CD14-positive monocyte (primary cell): ENCODE results near the gene PIEZO1. TPM values are rescaled to one million over a fixed set of nuclear protein-coding genes. Genes with fewer than 3 reads are reported as not detected.
A peak's percentile ranks its signal among the peaks of the same experiment; 100 is the strongest.

Experiments used
- DNase-seq, 3 donors: peaks; one replicate each; pipeline ENCODE4 v3.0.0-alpha.2; 2011 to 2022
- H2AFZ ChIP-seq: 2 replicates; pipeline ENCODE4 v1.6.0; 2012; ENCODE audit warnings: mild to moderate bottlenecking, low read depth, low read length, inconsistent platforms; ENCODE audit not compliant: insufficient read depth, poor library complexity, severe bottlenecking
- H3K27ac ChIP-seq, 2 donors: 1 replicate in 1 of 2; 2 replicates in 1 of 2; pipeline ENCODE4 v1.5.1; 2012 to 2013; ENCODE audit warnings: low read length in 2 of 2, control low read depth in 1 of 2, inconsistent platforms in 1 of 2, low read depth in 1 of 2, mild to moderate bottlenecking in 1 of 2
- H3K27me3 ChIP-seq, 2 donors: one replicate each; pipeline versions ENCODE4 v1.6.0 to v1.6.1; 2011 to 2013; ENCODE audit warnings: low read length in 2 of 2; ENCODE audit not compliant: control insufficient read depth in 2 of 2, insufficient read depth in 2 of 2
- H3K36me3 ChIP-seq, 2 donors: replicated peaks in 1 of 2; 1 replicate in 1 of 2; 2 replicates in 1 of 2; pipeline versions ENCODE4 v1.5.1 to v1.6.1; 2012 to 2013; ENCODE audit warnings: low read length in 2 of 2, control low read depth in 1 of 2, inconsistent platforms in 1 of 2, mild to moderate bottlenecking in 1 of 2; ENCODE audit not compliant: insufficient read depth in 2 of 2, control insufficient read depth in 1 of 2
- H3K4me1 ChIP-seq, 2 donors: 1 replicate in 1 of 2; 2 replicates in 1 of 2; pipeline versions ENCODE4 v1.5.1 to v1.6.1; 2012 to 2013; ENCODE audit warnings: low read length in 2 of 2, control low read depth in 1 of 2, inconsistent platforms in 1 of 2, mild to moderate bottlenecking in 1 of 2, moderate library complexity in 1 of 2; ENCODE audit not compliant: insufficient read depth in 2 of 2, control insufficient read depth in 1 of 2
- H3K4me2 ChIP-seq: replicated peaks from 2 replicates; pipeline ENCODE3; 2012; ENCODE audit warnings: low read length, moderate library complexity, mild to moderate bottlenecking; ENCODE audit not compliant: poor library complexity, severe bottlenecking; ENCODE audit errors: extremely low read depth
- H3K4me3 ChIP-seq, 3 experiments: fragments of 200-600 bp in 1 of 3; sonication (generic) in 1 of 3; replicated peaks in 1 of 3; 1 replicate in 2 of 3; 2 replicates in 1 of 3; pipeline ENCODE4 v1.5.1; 2011 to 2013; ENCODE audit warnings: low read length in 3 of 3, mild to moderate bottlenecking in 3 of 3, control low read depth in 2 of 3, low read depth in 2 of 3, inconsistent platforms in 1 of 3, moderate library complexity in 1 of 3
- H3K79me2 ChIP-seq: 2 replicates; pipeline ENCODE4 v1.6.0; 2012; ENCODE audit warnings: mild to moderate bottlenecking, control low read depth, inconsistent platforms, low read length, moderate library complexity; ENCODE audit not compliant: insufficient read depth
- H3K9ac ChIP-seq: 2 replicates; pipeline ENCODE4 v1.6.0; 2017; ENCODE audit warnings: low read length, mild to moderate bottlenecking; ENCODE audit not compliant: insufficient read depth, poor library complexity, severe bottlenecking
- H3K9me3 ChIP-seq, 2 donors: replicated peaks in 1 of 2; 1 replicate in 1 of 2; 2 replicates in 1 of 2; pipeline versions ENCODE4 v1.5.1 to v1.6.1; 2012 to 2013; ENCODE audit warnings: low read length in 2 of 2, control low read depth in 1 of 2; ENCODE audit not compliant: control insufficient read depth in 1 of 2, insufficient read depth in 1 of 2
- H4K20me1 ChIP-seq: 2 replicates; pipeline ENCODE4 v1.6.0; 2012; ENCODE audit warnings: mild to moderate bottlenecking, low read length, control low read depth, moderate library complexity; ENCODE audit not compliant: insufficient read depth
- H3K27ac Mint-ChIP-seq, 7 donors: one replicate each; pipeline ENCODE4 v1.8.0; 2020; ENCODE audit warnings: mild to moderate bottlenecking in 7 of 7, mixed read lengths in 7 of 7, moderate library complexity in 6 of 7, inconsistent platforms in 2 of 7
- H3K27me3 Mint-ChIP-seq, 3 donors: one replicate each; pipeline ENCODE4 v1.8.0; 2021 to 2022; ENCODE audit warnings: low read depth in 3 of 3, mild to moderate bottlenecking in 3 of 3, mixed read lengths in 3 of 3, moderate library complexity in 3 of 3, inconsistent platforms in 1 of 3
- H3K36me3 Mint-ChIP-seq, 2 donors: one replicate each; pipeline ENCODE4 v1.8.0; 2020; ENCODE audit warnings: mixed read lengths in 2 of 2, inconsistent platforms in 1 of 2, mild to moderate bottlenecking in 1 of 2
- H3K4me1 Mint-ChIP-seq: one replicate; pipeline ENCODE4 v1.8.0; 2020; ENCODE audit warnings: mild to moderate bottlenecking, mixed read lengths
- H3K4me3 Mint-ChIP-seq, 2 donors: one replicate each; pipeline ENCODE4 v1.8.0; 2020; ENCODE audit warnings: mild to moderate bottlenecking in 2 of 2, mixed read lengths in 2 of 2, moderate library complexity in 1 of 2
- H3K9me3 Mint-ChIP-seq, 7 donors: one replicate each; pipeline ENCODE4 v1.8.0; 2020 to 2022; ENCODE audit warnings: mixed read lengths in 7 of 7, mild to moderate bottlenecking in 6 of 7, moderate library complexity in 6 of 7, inconsistent platforms in 2 of 7
- CTCF ChIP-seq: fragments of 200-600 bp; IDR thresholded peaks from one replicate; pipeline ENCODE4 v1.8.0; 2022; ENCODE audit warnings: antibody characterized with exemption, mild to moderate bottlenecking
- WGBS: methylation state at CpG from one replicate; pipeline ENCODE4 v1.1.5; 2013; ENCODE audit warnings: missing lambda C conversion rate; ENCODE audit not compliant: insufficient coverage; 5-methylcytosine and 5-hydroxymethylcytosine counted together
- intact Hi-C, 2 donors: fragments of 100-400 bp; cut with micrococcal nuclease; formaldehyde crosslinking; loops; one replicate each; pipeline versions ENCODE4 v1.15.0 to v1.15.1; 2023
- polyA plus RNA-seq, 3 donors: library from polyadenylated mRNA; depleted of rRNA in 1 of 3; unstranded in 2 of 3; stranded (reverse) in 1 of 3; fragments of 300-500 nt in 2 of 3; fragments of >200 nt in 1 of 3; fragmentation: Illumina TruSeq in 2 of 3; gene quantifications; 1 replicate in 2 of 3; 2 replicates in 1 of 3; pipeline ENCODE4 v1.2.3, GENCODE V29; 2012 to 2021

The PIEZO1 gene
- polyA plus RNA-seq, 3 donors, result 10.2 to 405 (median 15.0) TPM

GRCh38 chr16:88726981-88727380 is 58.0 kb downstream of the PIEZO1 start:
- Histone ChIP-seq H3K79me2 (peaks cover 11% of the 10 kb centered on the region), H3K36me3 (peaks cover 83 to 87% of the 10 kb centered on the region in 2 donors), H4K20me1 (peaks cover 71% of the 10 kb centered on the region), H3K4me2 (no peak overlapping the region), H3K27me3 (no peaks in the 10 kb centered on the region), H3K9ac (no peak overlapping the region), H2AFZ (no peak overlapping the region), H3K27ac (no peak overlapping the region), H3K4me1 (no peaks in the 10 kb centered on the region), H3K9me3 (no peaks in the 10 kb centered on the region), H3K4me3 (no peak overlapping the region)
- no peak for DNase-seq
- Mint-ChIP-seq H3K27ac (no peak overlapping the region), H3K4me3 (no peak overlapping the region), H3K4me1 (no peaks in the 10 kb centered on the region), H3K36me3 (peaks cover 61 to 82% of the 10 kb centered on the region in 2 donors), H3K9me3 (no peaks in the 10 kb centered on the region), H3K27me3 (peaks cover 0 to 1% (median 0%) of the 10 kb centered on the region in 3 donors)
- intact Hi-C loops, result no loop called here
- no peak for TF ChIP-seq CTCF
- WGBS, result 95% methylated on average over 28 of the region's 28 CpGs

- Histone ChIP-seq H4K20me1 (peaks cover 70% of the 10 kb centered on the region), H3K27ac (no peak overlapping the region), H3K9ac (no peak overlapping the region), H3K79me2 (peaks cover 11% of the 10 kb centered on the region), H3K4me3 (no peak overlapping the region), H3K4me1 (no peaks in the 10 kb centered on the region), H3K4me2 (no peak overlapping the region), H3K36me3 (peaks cover 83 to 88% of the 10 kb centered on the region in 2 donors), H3K27me3 (no peaks in the 10 kb centered on the region), H3K9me3 (no peaks in the 10 kb centered on the region), H2AFZ (no peak overlapping the region)
- Mint-ChIP-seq H3K27ac (peak overlapping the region in 1 of 7 donors; percentile 83), H3K4me3 (no peak overlapping the region), H3K4me1 (no peaks in the 10 kb centered on the region), H3K27me3 (peaks cover 0 to 1% (median 0%) of the 10 kb centered on the region in 3 donors), H3K9me3 (no peaks in the 10 kb centered on the region), H3K36me3 (peaks cover 61 to 82% of the 10 kb centered on the region in 2 donors)
- no peak for DNase-seq
- intact Hi-C loops, result no loop called here
- WGBS, result 94% methylated on average over 14 of the region's 17 CpGs
- no peak for TF ChIP-seq CTCF
These were observed 58.6 kb downstream of the PIEZO1 start for GRCh38 chr16:88726408-88726749.
